ENCODE measurements around the gene KYNU. TPM values are rescaled to one million over a fixed set of nuclear protein-coding genes. Genes with fewer than 3 reads are reported as not detected.

The KYNU gene
- total RNA-seq, 1 experiment from 2014 or later, result 0.37 TPM

- TF ChIP-seq CTCF (conservative IDR thresholded peaks at IDR 0.05), result no peak
These were observed 204.2 kb downstream of the KYNU start for GRCh38 chr2:143081616-143082015.

More at GRCh38 chr2:143081616-143082015, 204.2 kb downstream of the KYNU start:
- Mint-ChIP-seq H3K4me1 (no peaks in the 10 kb centered on the region), H3K27me3 (ENCODE audit: low read depth) (no peaks in the 10 kb centered on the region), H3K4me3 (no peak overlapping the region), H3K9me3 (peaks cover 2 to 4% of the 10 kb centered on the region in 2 experiments), H3K36me3 (ENCODE audit: insufficient read depth in 1 of 3, low read depth in 3 of 3) (peaks cover 0 to 2% (median 0%) of the 10 kb centered on the region in 3 experiments; a peak in 3 of 7 replicates), H3K27ac (no peak overlapping the region)
- no peak overlapping the region for H3K18ac ChIP-seq (ENCODE audit: insufficient read length, low read depth, low read length)
- no peak overlapping the region for H2AK5ac ChIP-seq (ENCODE audit: insufficient read length, low read length)
- H2BK120ac ChIP-seq (ENCODE audit: low read depth, low read length, poor library complexity, severe bottlenecking), result no peak overlapping the region
- H2AFZ ChIP-seq (ENCODE audit: low read length), result no peak overlapping the region
- H3K27me3 ChIP-seq (ENCODE audit: insufficient read depth, low read length), result no peaks in the 10 kb centered on the region
- H3K4me2 ChIP-seq (ENCODE audit: insufficient read depth, insufficient read length, low read length), result no peak overlapping the region
- no peak overlapping the region for H3K14ac ChIP-seq (ENCODE audit: insufficient read depth, low read length)
- H2BK15ac ChIP-seq (ENCODE audit: low read depth, low read length), result no peak overlapping the region
- no peak overlapping the region for H4K5ac ChIP-seq (ENCODE audit: insufficient read length, low read depth, low read length)
- no peak overlapping the region for H3K56ac ChIP-seq (ENCODE audit: insufficient read length, low read depth, low read length)
- no peaks in the 10 kb centered on the region for H4K20me1 ChIP-seq (ENCODE audit: control insufficient read depth, insufficient read depth, insufficient read length)
- H4K91ac ChIP-seq (ENCODE audit: insufficient read length, low read depth, low read length), result no peak overlapping the region
- no peaks in the 10 kb centered on the region for H3K9me3 ChIP-seq (ENCODE audit: control insufficient read depth, low read depth, low read length)
- no peaks in the 10 kb centered on the region for H3K4me1 ChIP-seq (ENCODE audit: insufficient read depth, low read length)
- H3K23ac ChIP-seq (ENCODE audit: insufficient read length, low read depth, low read length), result no peak overlapping the region
- no peak overlapping the region for H2BK5ac ChIP-seq (ENCODE audit: insufficient read length, low read length)
- H3K23me2 ChIP-seq (ENCODE audit: insufficient read length, low read depth, low read length, poor library complexity, severe bottlenecking), result no peaks in the 10 kb centered on the region
- H2BK20ac ChIP-seq (ENCODE audit: low read depth, low read length, poor library complexity, severe bottlenecking), result no peak overlapping the region
- H3K27ac ChIP-seq (ENCODE audit: insufficient read length, low read depth, low read length), result no peak overlapping the region
- no peaks in the 10 kb centered on the region for H3K79me1 ChIP-seq (ENCODE audit: insufficient read depth, low read depth, low read length, poor library complexity, severe bottlenecking)
- no peak overlapping the region for H2BK12ac ChIP-seq (ENCODE audit: insufficient read length, low read depth, low read length)
- WGBS (ENCODE audit: extremely low coverage, insufficient read length, low lambda C conversion rate), result no CpG with 5 or more reads among the region's 1 CpG
- no peaks in the 10 kb centered on the region for H3K79me2 ChIP-seq (ENCODE audit: insufficient read depth, low read length)
- no peak overlapping the region for H4K8ac ChIP-seq (replicated peaks; ENCODE audit: insufficient read length, low read depth, low read length)
- no peak overlapping the region for H3K4ac ChIP-seq (ENCODE audit: low read depth, low read length)
- DNase-seq, result no peak
- no peak overlapping the region for H3K9ac ChIP-seq (ENCODE audit: extremely low read depth, insufficient read length, low read length)
- no peak overlapping the region for H3T11ph ChIP-seq (ENCODE audit: low read length)

Data from H9 (cell line).